Kidney (tissue), 14 donors: ENCODE measurements around the gene KCNAB1. TPM values are rescaled to one million over a fixed set of nuclear protein-coding genes. Genes with fewer than 3 reads are reported as not detected.

ENCODE experiments used
- DNase-seq, 5 donors: peaks; one replicate each; pipeline ENCODE4 v3.0.0-alpha.2; 2013 to 2020
- FAIRE-seq: peaks from 2 replicates; lab custom pipeline; 2012; peaks lifted over from hg19 to GRCh38; lab: Jason Lieb, UNC
- H3K27ac ChIP-seq, 2 donors: one replicate each; pipeline ENCODE4 v1.7.0; 2013; ENCODE audit warnings: low read depth in 2 of 2, low read length in 2 of 2, inconsistent platforms in 1 of 2
- H3K27me3 ChIP-seq: one replicate; pipeline ENCODE4 v1.7.1; 2013; ENCODE audit warnings: low read length, inconsistent platforms; ENCODE audit not compliant: control insufficient read depth, insufficient read depth
- H3K36me3 ChIP-seq, 3 donors: one replicate each; pipeline versions ENCODE4 v1.7.0 to v1.7.1; 2013; ENCODE audit warnings: low read length in 3 of 3, control low read depth in 1 of 3, inconsistent platforms in 1 of 3; ENCODE audit not compliant: insufficient read depth in 3 of 3, control insufficient read depth in 2 of 3
- H3K4me1 ChIP-seq, 3 donors: one replicate each; pipeline versions ENCODE4 v1.7.0 to v1.7.1; 2013; ENCODE audit warnings: low read length in 3 of 3, inconsistent platforms in 1 of 3, low read depth in 1 of 3; ENCODE audit not compliant: control insufficient read depth in 2 of 3, insufficient read depth in 2 of 3
- H3K4me3 ChIP-seq, 3 donors: one replicate each; pipeline versions ENCODE4 v1.7.0 to v1.8.1; 2013; ENCODE audit warnings: low read length in 3 of 3, control low read depth in 1 of 3, inconsistent platforms in 1 of 3
- H3K9ac ChIP-seq, 3 donors: one replicate each; pipeline versions ENCODE4 v1.7.0 to v1.7.1; 2013; ENCODE audit warnings: low read length in 3 of 3, control low read depth in 1 of 3, inconsistent platforms in 1 of 3
- H3K9me3 ChIP-seq, 3 donors: one replicate each; pipeline versions ENCODE4 v1.7.0 to v1.7.1; 2013; ENCODE audit warnings: low read length in 3 of 3, control low read depth in 1 of 3, inconsistent platforms in 1 of 3; ENCODE audit not compliant: control insufficient read depth in 2 of 3, insufficient read depth in 1 of 3
- intact Hi-C: fragments of 100-400 bp; cut with DNase I; formaldehyde crosslinking; loops from one replicate; pipeline ENCODE4 v1.11.1; 2022
- polyA plus RNA-seq: library from polyadenylated mRNA; stranded (reverse); fragments of 350-450 nt; fragmentation: Illumina TruSeq; extraction: RNeasy Lipid Tissue Mini Kit (QIAGEN cat#74804); gene quantifications from one replicate; pipeline ENCODE4 v1.2.3, GENCODE V29; 2014; ENCODE audit warnings: low read depth, low replicate concordance; ENCODE audit not compliant: insufficient read depth
- total RNA-seq: library from RNA; stranded (reverse); fragmentation: NEBNext Ultra II Directional; extraction: Animal tissue kit (Norgen Biotek cat#: 25700); gene quantifications from one replicate; pipeline ENCODE4 v1.2.1, GENCODE V29; 2021
- TF ChIP-seq, protein P1 (sequence below): IDR thresholded peaks from 3 replicates; pipeline ENCODE4 v1.5.1; 2012; ENCODE audit warnings: mild to moderate bottlenecking, moderate library complexity, borderline replicate concordance; ENCODE audit not compliant: insufficient read depth; ENCODE audit errors: extremely low read depth
- donor health status: control.
- donor health status: control.
- donor health status: control.
- donor health status: control.
- donor health status: control.
- donor health status: DM: yes; HTN: yes; CAD: no.
- donor health status: Normal renal cell carcinoma (clear cell type).

The KCNAB1 gene
- total and polyA plus RNA-seq, 2 donors from 2014 or later, result 1.7 to 6.6 TPM

GRCh38 chr3:156206157-156206556 lies 85.8 kb downstream of the KCNAB1 start:
- Histone ChIP-seq H3K4me1 (no peaks in the 10 kb centered on the region), H3K36me3 (no peaks in the 10 kb centered on the region), H3K27me3 (no peaks in the 10 kb centered on the region), H3K4me3 (no peak overlapping the region), H3K9me3 (no peaks in the 10 kb centered on the region), H3K27ac (no peak overlapping the region), H3K9ac (no peak overlapping the region)
- DNase-seq, result no peak
- no peak for FAIRE-seq
- intact Hi-C loops, result no loop called here
- TF ChIP-seq, protein P1, sequence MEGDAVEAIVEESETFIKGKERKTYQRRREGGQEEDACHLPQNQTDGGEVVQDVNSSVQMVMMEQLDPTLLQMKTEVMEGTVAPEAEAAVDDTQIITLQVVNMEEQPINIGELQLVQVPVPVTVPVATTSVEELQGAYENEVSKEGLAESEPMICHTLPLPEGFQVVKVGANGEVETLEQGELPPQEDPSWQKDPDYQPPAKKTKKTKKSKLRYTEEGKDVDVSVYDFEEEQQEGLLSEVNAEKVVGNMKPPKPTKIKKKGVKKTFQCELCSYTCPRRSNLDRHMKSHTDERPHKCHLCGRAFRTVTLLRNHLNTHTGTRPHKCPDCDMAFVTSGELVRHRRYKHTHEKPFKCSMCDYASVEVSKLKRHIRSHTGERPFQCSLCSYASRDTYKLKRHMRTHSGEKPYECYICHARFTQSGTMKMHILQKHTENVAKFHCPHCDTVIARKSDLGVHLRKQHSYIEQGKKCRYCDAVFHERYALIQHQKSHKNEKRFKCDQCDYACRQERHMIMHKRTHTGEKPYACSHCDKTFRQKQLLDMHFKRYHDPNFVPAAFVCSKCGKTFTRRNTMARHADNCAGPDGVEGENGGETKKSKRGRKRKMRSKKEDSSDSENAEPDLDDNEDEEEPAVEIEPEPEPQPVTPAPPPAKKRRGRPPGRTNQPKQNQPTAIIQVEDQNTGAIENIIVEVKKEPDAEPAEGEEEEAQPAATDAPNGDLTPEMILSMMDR, result no peak

GRCh38 chr3:156207802-156208685 lies 87.7 kb downstream of the KCNAB1 start:
- intact Hi-C loops, result no loop called here
- no peaks in the 10 kb centered on the region for H3K4me1 ChIP-seq
- H3K9me3 ChIP-seq, result no peaks in the 10 kb centered on the region
- H3K4me3 ChIP-seq, result no peak overlapping the region
- FAIRE-seq (no peak), DNase-seq (no peak)
- no peaks in the 10 kb centered on the region for H3K27me3 ChIP-seq
- no peak overlapping the region for H3K9ac ChIP-seq
- no peaks in the 10 kb centered on the region for H3K36me3 ChIP-seq
- no peak overlapping the region for H3K27ac ChIP-seq
- TF ChIP-seq, protein P1, result no peak

DNA sequence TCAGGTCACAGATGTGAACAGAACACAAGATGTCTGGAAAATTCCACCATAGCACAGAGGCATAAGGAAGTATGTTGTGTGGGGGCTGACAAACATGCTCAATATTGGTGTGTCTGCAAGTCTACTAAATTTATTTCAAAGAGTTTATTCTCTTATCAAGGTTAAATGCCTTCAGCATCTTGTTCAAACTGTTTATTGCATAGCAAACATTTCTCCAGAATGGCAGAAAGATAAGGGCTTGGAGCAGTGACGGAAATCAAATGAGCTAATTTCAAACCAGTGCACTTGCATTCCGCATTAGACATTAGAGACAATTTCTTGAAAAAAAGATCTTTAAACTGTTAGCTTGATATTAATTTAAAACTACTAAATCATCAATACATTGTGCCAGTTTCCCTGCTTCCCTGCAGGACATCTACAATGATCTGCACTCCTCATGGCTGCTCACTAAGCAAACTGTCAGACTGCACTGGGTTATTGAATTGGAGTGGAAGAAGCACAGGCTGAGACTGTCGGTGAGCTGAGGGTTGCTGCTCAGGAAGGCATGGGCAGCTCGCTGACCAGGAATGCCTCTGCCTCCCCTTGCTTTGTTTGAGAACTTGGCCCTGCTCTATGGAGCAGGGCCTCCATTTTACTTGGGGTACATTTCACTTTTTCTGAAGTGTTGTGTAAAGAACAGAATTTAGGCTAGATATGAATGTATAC lies 89.4 kb downstream of the KCNAB1 start:
- H3K9me3 ChIP-seq, result no peaks in the 10 kb centered on the region
- no peaks in the 10 kb centered on the region for H3K27me3 ChIP-seq
- H3K4me1 ChIP-seq, result no peaks in the 10 kb centered on the region
- no peaks in the 10 kb centered on the region for H3K36me3 ChIP-seq
- H3K9ac ChIP-seq, result no peak overlapping the region
- FAIRE-seq (no peak), DNase-seq (no peak)
- H3K4me3 ChIP-seq, result no peak overlapping the region
- H3K27ac ChIP-seq, result no peak overlapping the region
- TF ChIP-seq, protein P1, result no peak
- intact Hi-C loops, result no loop called here
